Measurements from ENCODE around the gene LYL1. TPM values are rescaled to one million over a fixed set of nuclear protein-coding genes. Genes with fewer than 3 reads are reported as not detected.

LYL1 gene
- total RNA-seq, 3 donors from 2014 or later, result 1.7 to 7.6 (median 4.7) TPM

DNA sequence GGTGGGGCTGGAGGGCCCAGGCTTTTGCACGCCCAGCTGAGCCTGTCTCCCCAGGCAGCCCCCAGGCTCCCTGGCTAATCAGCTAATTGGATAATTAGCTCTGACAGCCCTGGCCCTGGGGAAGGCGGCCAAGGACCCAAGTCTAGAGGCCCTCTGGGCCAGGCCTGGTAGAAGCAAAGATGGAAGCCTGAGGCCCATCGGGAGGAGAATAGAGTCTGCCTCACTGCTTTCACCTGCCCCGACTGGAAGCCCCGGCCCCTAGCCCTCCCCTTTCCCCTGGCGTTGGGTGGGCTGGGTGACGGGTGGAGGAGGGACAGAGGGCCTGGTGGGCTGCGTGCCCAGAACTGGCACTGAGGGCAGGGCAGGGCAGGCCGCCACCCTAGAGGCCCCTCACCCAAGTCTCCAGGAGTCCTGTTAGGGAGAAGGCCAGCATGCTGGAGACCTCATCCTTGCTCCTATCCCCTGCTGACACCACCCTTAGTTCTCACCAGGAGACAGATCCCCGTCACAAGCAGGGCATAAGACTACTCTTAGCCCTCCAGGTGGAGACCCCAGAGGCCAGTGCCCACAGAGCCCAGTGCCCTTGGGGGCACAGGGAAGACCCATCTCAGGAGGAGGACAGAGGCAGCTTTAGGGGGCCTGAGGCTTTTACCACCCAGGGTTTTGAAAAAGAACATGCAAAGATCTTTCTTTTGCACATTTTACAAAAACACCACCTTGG is 12.0 kb downstream of the LYL1 start:
- peaks cover 12% of the 10 kb centered on the region for H3K4me1 ChIP-seq (ENCODE audit: low read depth)
- no peaks in the 10 kb centered on the region for H3K36me3 ChIP-seq (ENCODE audit: low read depth)
- DNase-seq, result no peak
- H3K9me3 ChIP-seq, result no peaks in the 10 kb centered on the region
- no peak for ATAC-seq
- intact Hi-C loops (cut with DNase I, micrococcal nuclease), result loop anchor here (5.0 to 10.0 kb wide), 2 partner anchors 106 to 108 kb away; no protein-coding TSS in a partner anchor
- TF ChIP-seq, protein P1, sequence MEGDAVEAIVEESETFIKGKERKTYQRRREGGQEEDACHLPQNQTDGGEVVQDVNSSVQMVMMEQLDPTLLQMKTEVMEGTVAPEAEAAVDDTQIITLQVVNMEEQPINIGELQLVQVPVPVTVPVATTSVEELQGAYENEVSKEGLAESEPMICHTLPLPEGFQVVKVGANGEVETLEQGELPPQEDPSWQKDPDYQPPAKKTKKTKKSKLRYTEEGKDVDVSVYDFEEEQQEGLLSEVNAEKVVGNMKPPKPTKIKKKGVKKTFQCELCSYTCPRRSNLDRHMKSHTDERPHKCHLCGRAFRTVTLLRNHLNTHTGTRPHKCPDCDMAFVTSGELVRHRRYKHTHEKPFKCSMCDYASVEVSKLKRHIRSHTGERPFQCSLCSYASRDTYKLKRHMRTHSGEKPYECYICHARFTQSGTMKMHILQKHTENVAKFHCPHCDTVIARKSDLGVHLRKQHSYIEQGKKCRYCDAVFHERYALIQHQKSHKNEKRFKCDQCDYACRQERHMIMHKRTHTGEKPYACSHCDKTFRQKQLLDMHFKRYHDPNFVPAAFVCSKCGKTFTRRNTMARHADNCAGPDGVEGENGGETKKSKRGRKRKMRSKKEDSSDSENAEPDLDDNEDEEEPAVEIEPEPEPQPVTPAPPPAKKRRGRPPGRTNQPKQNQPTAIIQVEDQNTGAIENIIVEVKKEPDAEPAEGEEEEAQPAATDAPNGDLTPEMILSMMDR (IDR thresholded peaks at IDR 0.05), result no peak
- H3K4me3 ChIP-seq, result no peak overlapping the region

DNA sequence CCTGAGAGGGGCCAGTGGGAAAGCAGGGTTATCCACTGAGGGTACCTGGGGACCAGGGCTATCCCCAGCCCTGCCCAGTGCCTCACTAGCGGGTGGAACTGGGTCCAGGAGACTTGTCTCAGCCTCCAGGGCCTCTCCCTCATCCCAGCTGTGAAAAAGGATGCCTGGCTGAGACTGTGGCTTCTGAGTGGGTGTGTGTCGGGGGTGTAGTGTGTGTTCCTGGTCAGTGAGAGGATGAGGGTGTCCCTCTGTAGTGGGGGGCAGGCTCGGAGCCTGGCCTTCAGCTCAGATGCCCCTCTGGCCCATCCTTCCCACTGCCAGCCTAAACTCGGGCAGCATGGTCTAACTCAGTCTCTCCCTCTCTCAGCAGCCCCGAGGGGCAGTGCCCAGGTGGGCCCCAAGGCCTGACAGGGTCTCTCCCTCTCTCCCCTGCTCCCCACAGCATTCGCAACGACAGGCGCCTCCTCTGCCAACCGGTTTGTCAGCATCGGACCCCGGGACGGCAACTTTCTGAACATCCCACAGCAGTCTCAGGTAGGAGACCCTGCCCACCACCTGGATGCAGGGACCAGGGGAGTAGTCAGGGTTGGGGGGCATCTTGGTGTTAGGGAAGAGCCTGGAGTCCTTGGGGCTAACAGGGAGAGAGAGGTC is 12.7 kb downstream of the LYL1 start:
- no peak for ATAC-seq
- intact Hi-C loops (cut with DNase I, micrococcal nuclease), result loop anchor here (5.0 to 10.0 kb wide), 2 partner anchors 105 to 108 kb away; no protein-coding TSS in a partner anchor
- no peaks in the 10 kb centered on the region for H3K9me3 ChIP-seq
- no peak for DNase-seq
- H3K36me3 ChIP-seq (ENCODE audit: low read depth), result no peaks in the 10 kb centered on the region
- no peak overlapping the region for H3K4me3 ChIP-seq
- peaks cover 12% of the 10 kb centered on the region for H3K4me1 ChIP-seq (ENCODE audit: low read depth)
- TF ChIP-seq, protein P1 (IDR thresholded peaks at IDR 0.05), result no peak

GRCh38 chr19:13089139-13089856 is 13.4 kb downstream of the LYL1 start:
- no peak for DNase-seq
- intact Hi-C loops (cut with DNase I, micrococcal nuclease), result no loop called here
- H3K4me1 ChIP-seq (ENCODE audit: low read depth), result peaks cover 7% of the 10 kb centered on the region

GRCh38 chr19:13087795-13088537 is 14.7 kb downstream of the LYL1 start:
- Histone ChIP-seq H3K9me3 (no peaks in the 10 kb centered on the region), H3K36me3 (ENCODE audit: low read depth) (no peaks in the 10 kb centered on the region), H3K4me3 (no peak overlapping the region), H3K4me1 (ENCODE audit: low read depth) (no peaks in the 10 kb centered on the region)
- TF ChIP-seq, protein P1 (IDR thresholded peaks at IDR 0.05), result no peak
- DNase-seq (no peak), ATAC-seq (no peak)
- intact Hi-C loops (cut with DNase I, micrococcal nuclease), result no loop called here

More at GRCh38 chr19:13089139-13089856, 13.4 kb downstream of the LYL1 start:
- Histone ChIP-seq H3K36me3 (ENCODE audit: low read depth) (no peaks in the 10 kb centered on the region), H3K4me3 (no peak overlapping the region), H3K9me3 (no peaks in the 10 kb centered on the region)
- no peak for ATAC-seq
- TF ChIP-seq, protein P1 (IDR thresholded peaks at IDR 0.05), result no peak

- TF ChIP-seq, protein P1 (IDR thresholded peaks at IDR 0.05), result no peak
- no peaks in the 10 kb centered on the region for H3K4me1 ChIP-seq (ENCODE audit: low read depth)
- H3K36me3 ChIP-seq (ENCODE audit: low read depth), result no peaks in the 10 kb centered on the region
- H3K4me3 ChIP-seq, result no peak overlapping the region
- ATAC-seq (no peak), DNase-seq (no peak)
- H3K9me3 ChIP-seq, result no peaks in the 10 kb centered on the region
- intact Hi-C loops (cut with DNase I, micrococcal nuclease), result no loop called here
These were observed 15.4 kb downstream of the LYL1 start for GRCh38 chr19:13087295-13087694.
